Prostate gland (tissue), 2 donors: Measurements from ENCODE around the gene MED15. TPM values are rescaled to one million over a fixed set of nuclear protein-coding genes. Genes with fewer than 3 reads are reported as not detected.
"Not testable (repeated sequence)": the region's sequence is repeated elsewhere in the genome, so short reads cannot be mapped to it uniquely, and the experiment has no call there.

ENCODE experiments used
- DNase-seq: peaks from one replicate; pipeline ENCODE4 v3.0.0-alpha.2; 2019; ENCODE audit warnings: low spot score
- H3K27ac ChIP-seq, 2 donors: fragments of 200-600 bp; sonication (generic); 2 replicates each; pipeline ENCODE4 v1.5.1; 2017 to 2019
- H3K27me3 ChIP-seq: fragments of 200-600 bp; sonication (generic); replicated peaks from 2 replicates; pipeline ENCODE4 v1.5.1; 2019; ENCODE audit not compliant: insufficient read depth
- H3K36me3 ChIP-seq, 2 donors: fragments of 200-600 bp; sonication (generic); 1 replicate in 1 of 2; 2 replicates in 1 of 2; pipeline versions ENCODE4 v1.5.1 to v1.8.1; 2017 to 2019
- H3K4me1 ChIP-seq: fragments of 200-600 bp; sonication (generic); replicated peaks from 2 replicates; pipeline ENCODE4 v1.5.1; 2019
- H3K4me3 ChIP-seq, 2 donors: fragments of 200-600 bp; sonication (generic); 2 replicates each; pipeline ENCODE4 v1.5.1; 2017 to 2019
- H3K9me3 ChIP-seq: fragments of 200-600 bp; sonication (generic); 2 replicates; pipeline ENCODE4 v1.5.1; 2017
- POLR2A ChIP-seq: fragments of 450-650 bp; IDR thresholded peaks from one replicate; pipeline ENCODE4 v1.6.1; 2016; ENCODE audit warnings: antibody characterized with exemption, mild to moderate bottlenecking
- POLR2AphosphoS5 ChIP-seq: sonication (generic); formaldehyde crosslinking; IDR thresholded peaks from one replicate; pipeline ENCODE4 v1.6.1; 2017; ENCODE audit warnings: antibody characterized with exemption
- WGBS: methylation state at CpG from one replicate; pipeline ENCODE4 v1.1.5; 2018; 5-methylcytosine and 5-hydroxymethylcytosine counted together
- intact Hi-C: fragments of 100-400 bp; cut with DNase I; formaldehyde crosslinking; loops from one replicate; pipeline ENCODE4 v1.14.2; 2022
- total RNA-seq, 2 donors: library from RNA; depleted of rRNA; stranded (reverse); fragments of >200 nt; gene quantifications; one replicate each; pipeline ENCODE4 v1.1.0, GENCODE V29; 2016
- TF ChIP-seq, protein P1 (sequence below), 4 experiments: fragments of 200-600 bp in 2 of 4; fragments of 450-650 bp in 2 of 4; sonication (generic) in 2 of 4; IDR thresholded peaks; 1 replicate in 3 of 4; 2 replicates in 1 of 4; pipeline ENCODE4 v1.5.1; 2016 to 2019; ENCODE audit warnings: antibody characterized with exemption in 4 of 4, mild to moderate bottlenecking in 2 of 4, moderate library complexity in 2 of 4

The MED15 gene
- total RNA-seq, 2 donors from 2014 or later = 43.2 to 87.1 TPM

DNA sequence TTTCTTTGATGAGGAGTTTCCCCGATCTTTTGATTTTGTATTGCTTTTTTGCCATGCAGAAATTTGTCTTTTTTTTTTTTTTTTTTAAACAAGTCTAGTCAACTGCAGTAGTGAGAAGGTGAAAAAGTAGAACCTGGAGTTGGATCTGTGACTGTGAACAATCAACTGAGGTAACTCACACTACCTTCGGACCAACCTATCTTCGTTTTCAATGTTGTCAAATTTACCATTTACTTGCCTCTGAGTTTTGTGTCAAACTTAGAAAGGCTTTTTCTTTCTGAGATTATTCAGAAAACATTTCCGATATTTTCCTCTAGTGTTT, 32.3 kb upstream of the MED15 start:
- WGBS = 95% methylated on average over 4 of the region's 4 CpGs

GRCh38 chr22:20475569-20475968, 31.8 kb upstream of the MED15 start:
- H3K9me3 ChIP-seq, H3K4me1 ChIP-seq, H3K4me3 ChIP-seq, DNase-seq, H3K27me3 ChIP-seq, H3K36me3 ChIP-seq, H3K27ac ChIP-seq, intact Hi-C loops: not testable (repeated sequence)
- 90% methylated on average over 12 of the region's 12 CpGs for WGBS

More for the DNA sequence above, 32.3 kb upstream of the MED15 start:
- H3K9me3 ChIP-seq = no peaks in the 10 kb centered on the region
- H3K36me3 ChIP-seq = peaks cover 0 to 3% of the 10 kb centered on the region in 2 donors
- no peaks in the 10 kb centered on the region for H3K4me1 ChIP-seq
- H3K4me3 ChIP-seq = no peak overlapping the region
- intact Hi-C loops = no loop called here
- no peak overlapping the region for H3K27ac ChIP-seq
- no peak for DNase-seq
- H3K27me3 ChIP-seq = no peaks in the 10 kb centered on the region
- TF ChIP-seq POLR2AphosphoS5 (no peak), POLR2A (no peak)
- TF ChIP-seq, protein P1, sequence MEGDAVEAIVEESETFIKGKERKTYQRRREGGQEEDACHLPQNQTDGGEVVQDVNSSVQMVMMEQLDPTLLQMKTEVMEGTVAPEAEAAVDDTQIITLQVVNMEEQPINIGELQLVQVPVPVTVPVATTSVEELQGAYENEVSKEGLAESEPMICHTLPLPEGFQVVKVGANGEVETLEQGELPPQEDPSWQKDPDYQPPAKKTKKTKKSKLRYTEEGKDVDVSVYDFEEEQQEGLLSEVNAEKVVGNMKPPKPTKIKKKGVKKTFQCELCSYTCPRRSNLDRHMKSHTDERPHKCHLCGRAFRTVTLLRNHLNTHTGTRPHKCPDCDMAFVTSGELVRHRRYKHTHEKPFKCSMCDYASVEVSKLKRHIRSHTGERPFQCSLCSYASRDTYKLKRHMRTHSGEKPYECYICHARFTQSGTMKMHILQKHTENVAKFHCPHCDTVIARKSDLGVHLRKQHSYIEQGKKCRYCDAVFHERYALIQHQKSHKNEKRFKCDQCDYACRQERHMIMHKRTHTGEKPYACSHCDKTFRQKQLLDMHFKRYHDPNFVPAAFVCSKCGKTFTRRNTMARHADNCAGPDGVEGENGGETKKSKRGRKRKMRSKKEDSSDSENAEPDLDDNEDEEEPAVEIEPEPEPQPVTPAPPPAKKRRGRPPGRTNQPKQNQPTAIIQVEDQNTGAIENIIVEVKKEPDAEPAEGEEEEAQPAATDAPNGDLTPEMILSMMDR (IDR thresholded peaks at IDR 0.05) = no peak

DNA sequence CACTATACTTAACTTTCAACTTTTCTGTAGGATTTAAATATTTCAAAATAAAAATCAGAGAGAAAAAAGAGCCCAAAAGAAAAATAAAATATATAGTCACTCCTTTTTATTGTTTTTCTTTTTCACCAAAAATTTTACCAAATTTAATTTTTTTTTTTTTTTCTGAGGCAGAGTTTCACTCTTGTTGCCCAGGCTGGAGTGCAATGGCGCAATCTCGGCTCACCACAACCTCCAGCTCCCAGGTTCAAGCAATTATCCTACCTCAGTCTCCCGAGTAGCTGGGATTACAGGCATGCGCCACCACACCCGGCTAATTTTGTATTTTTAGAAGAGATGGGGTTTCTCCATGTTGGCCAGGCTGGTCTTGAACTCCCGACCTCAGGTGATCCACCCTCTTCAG, 29.4 kb upstream of the MED15 start:
- H3K27ac ChIP-seq, H3K9me3 ChIP-seq, H3K4me3 ChIP-seq, DNase-seq, intact Hi-C loops, H3K4me1 ChIP-seq, H3K27me3 ChIP-seq, H3K36me3 ChIP-seq: not testable (repeated sequence)
- WGBS = 97% methylated on average over 6 of the region's 6 CpGs

GRCh38 chr22:20479612-20480196, 27.7 kb upstream of the MED15 start:
- intact Hi-C loops = no loop called here
- H3K27ac ChIP-seq = no peak overlapping the region
- no peaks in the 10 kb centered on the region for H3K27me3 ChIP-seq
- no peaks in the 10 kb centered on the region for H3K4me1 ChIP-seq
- H3K36me3 ChIP-seq = no peaks in the 10 kb centered on the region
- TF ChIP-seq POLR2A = no peak
- no peak for TF ChIP-seq POLR2AphosphoS5
- TF ChIP-seq, protein P1 (IDR thresholded peaks at IDR 0.05) = no peak
- H3K4me3 ChIP-seq = no peak overlapping the region
- H3K9me3 ChIP-seq = no peaks in the 10 kb centered on the region
- 96% methylated on average over 1 of the region's 1 CpG for WGBS
- no peak for DNase-seq

GRCh38 chr22:20483143-20483506, 24.3 kb upstream of the MED15 start:
- H3K27me3 ChIP-seq, H3K4me3 ChIP-seq, H3K4me1 ChIP-seq, DNase-seq, intact Hi-C loops, H3K36me3 ChIP-seq, H3K27ac ChIP-seq, H3K9me3 ChIP-seq: not testable (repeated sequence)
- 90% methylated on average over 7 of the region's 7 CpGs for WGBS

GRCh38 chr22:20483771-20484170, 23.6 kb upstream of the MED15 start:
- WGBS = 97% methylated on average over 14 of the region's 14 CpGs
- Histone ChIP-seq H3K27ac (no peak overlapping the region), H3K4me1 (no peaks in the 10 kb centered on the region), H3K27me3 (no peaks in the 10 kb centered on the region), H3K9me3 (no peaks in the 10 kb centered on the region), H3K4me3 (no peak overlapping the region), H3K36me3 (no peaks in the 10 kb centered on the region)
- TF ChIP-seq POLR2A = no peak
- TF ChIP-seq POLR2AphosphoS5 = no peak
- TF ChIP-seq, protein P1 (IDR thresholded peaks at IDR 0.05) = no peak
- DNase-seq = no peak
- intact Hi-C loops = no loop called here
